H9 (cell line): Measurements from ENCODE around the gene MDFI. TPM values are rescaled to one million over a fixed set of nuclear protein-coding genes. Genes with fewer than 3 reads are reported as not detected.

Source experiments
- DNase-seq: peaks from one replicate; pipeline ENCODE4 v3.0.0-alpha.2; 2017
- H2AFZ ChIP-seq: one replicate; pipeline ENCODE4 v1.6.1; 2013; ENCODE audit warnings: mild to moderate bottlenecking, low read length, control low read depth, moderate library complexity
- H2AK5ac ChIP-seq: 2 replicates; pipeline ENCODE4 v1.6.1; 2013; ENCODE audit warnings: low read length, control low read depth, mixed read lengths; ENCODE audit not compliant: insufficient read length
- H2BK120ac ChIP-seq: one replicate; pipeline ENCODE4 v1.6.1; 2013; ENCODE audit warnings: low read depth, mild to moderate bottlenecking, low read length, control low read depth, inconsistent platforms; ENCODE audit not compliant: poor library complexity, severe bottlenecking
- H2BK12ac ChIP-seq: 2 replicates; pipeline ENCODE4 v1.6.1; 2013; ENCODE audit warnings: low read length, control low read depth, mixed read lengths, low read depth; ENCODE audit not compliant: insufficient read length
- H2BK15ac ChIP-seq: 2 replicates; pipeline ENCODE4 v1.6.1; 2013; ENCODE audit warnings: low read depth, low read length, control low read depth
- H2BK20ac ChIP-seq: one replicate; pipeline ENCODE4 v1.6.1; 2013; ENCODE audit warnings: low read depth, mild to moderate bottlenecking, low read length, control low read depth, inconsistent platforms; ENCODE audit not compliant: poor library complexity, severe bottlenecking
- H2BK5ac ChIP-seq: 2 replicates; pipeline ENCODE4 v1.6.1; 2013; ENCODE audit warnings: low read length, control low read depth, mixed read lengths; ENCODE audit not compliant: insufficient read length
- H3K14ac ChIP-seq: 2 replicates; pipeline ENCODE4 v1.6.1; 2013; ENCODE audit warnings: low read length, control low read depth; ENCODE audit not compliant: insufficient read depth
- H3K18ac ChIP-seq: 2 replicates; pipeline ENCODE4 v1.6.1; 2013; ENCODE audit warnings: low read depth, mild to moderate bottlenecking, mixed read lengths, low read length, control low read depth; ENCODE audit not compliant: insufficient read length
- H3K23ac ChIP-seq: 2 replicates; pipeline ENCODE4 v1.6.1; 2013; ENCODE audit warnings: low read length, control low read depth, mixed read lengths, low read depth; ENCODE audit not compliant: insufficient read length
- H3K23me2 ChIP-seq: 2 replicates; pipeline ENCODE4 v1.6.1; 2013; ENCODE audit warnings: low read depth, mild to moderate bottlenecking, mixed read lengths, low read length, control low read depth; ENCODE audit not compliant: insufficient read length, poor library complexity, severe bottlenecking
- H3K27ac ChIP-seq: 2 replicates; pipeline ENCODE4 v1.5.1; 2013; ENCODE audit warnings: low read length, control low read depth, mixed read lengths, low read depth; ENCODE audit not compliant: insufficient read length
- H3K27me3 ChIP-seq: 2 replicates; pipeline ENCODE4 v1.6.1; 2013; ENCODE audit warnings: low read length, control low read depth, inconsistent platforms; ENCODE audit not compliant: insufficient read depth
- H3K4ac ChIP-seq: 2 replicates; pipeline ENCODE4 v1.6.1; 2013; ENCODE audit warnings: low read depth, mild to moderate bottlenecking, control low read depth, inconsistent platforms, low read length, moderate library complexity
- H3K4me1 ChIP-seq: 2 replicates; pipeline ENCODE4 v1.6.1; 2013; ENCODE audit warnings: low read length, control low read depth, inconsistent platforms; ENCODE audit not compliant: insufficient read depth
- H3K4me2 ChIP-seq: 2 replicates; pipeline ENCODE4 v1.6.1; 2013; ENCODE audit warnings: low read length, control low read depth, mixed read lengths; ENCODE audit not compliant: insufficient read length, insufficient read depth
- H3K56ac ChIP-seq: 2 replicates; pipeline ENCODE4 v1.6.1; 2013; ENCODE audit warnings: low read depth, mild to moderate bottlenecking, mixed read lengths, low read length, control low read depth; ENCODE audit not compliant: insufficient read length
- H3K79me1 ChIP-seq: 2 replicates; pipeline ENCODE4 v1.6.1; 2013; ENCODE audit warnings: low read depth, mild to moderate bottlenecking, moderate library complexity, low read length, control low read depth, inconsistent platforms; ENCODE audit not compliant: insufficient read depth, poor library complexity, severe bottlenecking
- H3K79me2 ChIP-seq: 2 replicates; pipeline ENCODE4 v1.6.1; 2013; ENCODE audit warnings: low read length, control low read depth, inconsistent platforms; ENCODE audit not compliant: insufficient read depth
- H3K9ac ChIP-seq: 2 replicates; pipeline ENCODE4 v1.6.1; 2013; ENCODE audit warnings: low read length, control low read depth, mixed read lengths; ENCODE audit not compliant: insufficient read length; ENCODE audit errors: extremely low read depth
- H3K9me3 ChIP-seq: one replicate; pipeline ENCODE4 v1.6.1; 2013; ENCODE audit warnings: low read depth, low read length, inconsistent platforms; ENCODE audit not compliant: control insufficient read depth
- H3T11ph ChIP-seq: one replicate; pipeline ENCODE4 v1.6.1; 2013; ENCODE audit warnings: mild to moderate bottlenecking, low read length, control low read depth, inconsistent platforms
- H4K20me1 ChIP-seq: one replicate; pipeline ENCODE4 v1.6.1; 2013; ENCODE audit not compliant: control insufficient read depth, insufficient read length, insufficient read depth
- H4K5ac ChIP-seq: 2 replicates; pipeline ENCODE4 v1.6.1; 2013; ENCODE audit warnings: low read depth, mild to moderate bottlenecking, mixed read lengths, low read length, control low read depth; ENCODE audit not compliant: insufficient read length
- H4K8ac ChIP-seq: replicated peaks from 2 replicates; pipeline ENCODE4 v1.6.1; 2013; ENCODE audit warnings: low read length, control low read depth, mixed read lengths, low read depth; ENCODE audit not compliant: insufficient read length
- H4K91ac ChIP-seq: 2 replicates; pipeline ENCODE4 v1.6.1; 2013; ENCODE audit warnings: low read depth, mild to moderate bottlenecking, moderate library complexity, mixed read lengths, low read length, control low read depth; ENCODE audit not compliant: insufficient read length
- H3K27ac Mint-ChIP-seq, 3 experiments: 2 replicates in 2 of 3; 3 replicates in 1 of 3; pipeline ENCODE4 v1.8.0; 2020 to 2021; ENCODE audit warnings: mixed read lengths in 3 of 3, mild to moderate bottlenecking in 1 of 3, moderate library complexity in 1 of 3
- H3K27me3 Mint-ChIP-seq: 2 replicates; pipeline ENCODE4 v1.8.0; 2021; ENCODE audit warnings: low read depth, mild to moderate bottlenecking, moderate library complexity, mixed read lengths
- H3K36me3 Mint-ChIP-seq, 3 experiments: 2 replicates in 2 of 3; 3 replicates in 1 of 3; pipeline ENCODE4 v1.8.0; 2020 to 2021; ENCODE audit warnings: low read depth in 3 of 3, mixed read lengths in 3 of 3; ENCODE audit not compliant: insufficient read depth in 1 of 3
- H3K4me1 Mint-ChIP-seq, 2 experiments: 2 replicates each; pipeline ENCODE4 v1.8.0; 2020; ENCODE audit warnings: mixed read lengths in 2 of 2
- H3K4me3 Mint-ChIP-seq, 2 experiments: 2 replicates in 1 of 2; 3 replicates in 1 of 2; pipeline ENCODE4 v1.8.0; 2020 to 2021; ENCODE audit warnings: mild to moderate bottlenecking in 2 of 2, mixed read lengths in 2 of 2, moderate library complexity in 1 of 2
- H3K9me3 Mint-ChIP-seq, 2 experiments: 2 replicates in 1 of 2; 3 replicates in 1 of 2; pipeline ENCODE4 v1.8.0; 2020; ENCODE audit warnings: mild to moderate bottlenecking in 2 of 2, mixed read lengths in 2 of 2, moderate library complexity in 1 of 2
- CTCF ChIP-seq: fragments of 200-600 bp; sonication (generic); conservative IDR thresholded peaks from 3 replicates; pipeline ENCODE4 v1.8.0; 2021; ENCODE audit warnings: antibody characterized with exemption, mild to moderate bottlenecking
- WGBS: extraction: QIAGEN DNeasy Blood & Tissue Kit; methylation state at CpG from one replicate; pipeline ENCODE4 v1.1.7; 2013; ENCODE audit warnings: missing lambda C conversion rate, low lambda C conversion rate, mixed read lengths; ENCODE audit not compliant: insufficient read length; ENCODE audit errors: extremely low coverage; 5-methylcytosine and 5-hydroxymethylcytosine counted together
- total RNA-seq: library from RNA; stranded (reverse); gene quantifications from 2 replicates; pipeline ENCODE4 v1.2.1, GENCODE V29; 2021

MDFI gene
- total RNA-seq, 1 experiment from 2014 or later: 45.0 TPM

GRCh38 chr6:41674231-41675000 lies 36.1 kb downstream of the MDFI start:
- Mint-ChIP-seq H3K27ac (no peak overlapping the region), H3K4me3 (no peak overlapping the region)
- no peaks in the 10 kb centered on the region for H3K4me1 ChIP-seq

More at GRCh38 chr6:41674231-41675000, 36.1 kb downstream of the MDFI start:
- Histone ChIP-seq H2AK5ac (no peak overlapping the region), H4K20me1 (no peaks in the 10 kb centered on the region), H3K9me3 (no peaks in the 10 kb centered on the region), H3K27me3 (no peaks in the 10 kb centered on the region), H2BK120ac (no peak overlapping the region), H2AFZ (no peak overlapping the region), H3K9ac (no peak overlapping the region), H4K91ac (no peak overlapping the region), H3K4me2 (no peak overlapping the region), H3K23me2 (no peaks in the 10 kb centered on the region), H4K5ac (no peak overlapping the region), H3K23ac (no peak overlapping the region), H3K18ac (no peak overlapping the region), H4K8ac (no peak overlapping the region), H2BK20ac (no peak overlapping the region), H3K4ac (no peak overlapping the region), H2BK12ac (no peak overlapping the region), H3K56ac (no peak overlapping the region), H3K79me2 (no peaks in the 10 kb centered on the region), H2BK15ac (no peak overlapping the region), H3K27ac (no peak overlapping the region), H3K14ac (no peak overlapping the region), H3K79me1 (no peaks in the 10 kb centered on the region), H2BK5ac (no peak overlapping the region), H3T11ph (no peak overlapping the region)
- Mint-ChIP-seq H3K4me1 (peaks cover 14 to 38% of the 10 kb centered on the region in 2 experiments), H3K27me3 (peaks cover 40% of the 10 kb centered on the region), H3K9me3 (peaks cover 0 to 4% of the 10 kb centered on the region in 2 experiments; a peak in 2 of 5 replicates), H3K36me3 (no peaks in the 10 kb centered on the region)
- whole genome bisulfite sequencing: no CpG with 5 or more reads among the region's 7 CpGs
- TF ChIP-seq CTCF: no peak
- DNase-seq: no peak
